ENCODE data around the gene CA12. TPM values are rescaled to one million over a fixed set of nuclear protein-coding genes. Genes with fewer than 3 reads are reported as not detected.
A peak's percentile ranks its signal among the peaks of the same experiment; 100 is the strongest.
"Not testable (repeated sequence)": the region's sequence is repeated elsewhere in the genome, so short reads cannot be mapped to it uniquely, and the experiment has no call there.

Gene CA12
- total RNA-seq, 1 experiment from 2014 or later, result 5.2 TPM

DNA sequence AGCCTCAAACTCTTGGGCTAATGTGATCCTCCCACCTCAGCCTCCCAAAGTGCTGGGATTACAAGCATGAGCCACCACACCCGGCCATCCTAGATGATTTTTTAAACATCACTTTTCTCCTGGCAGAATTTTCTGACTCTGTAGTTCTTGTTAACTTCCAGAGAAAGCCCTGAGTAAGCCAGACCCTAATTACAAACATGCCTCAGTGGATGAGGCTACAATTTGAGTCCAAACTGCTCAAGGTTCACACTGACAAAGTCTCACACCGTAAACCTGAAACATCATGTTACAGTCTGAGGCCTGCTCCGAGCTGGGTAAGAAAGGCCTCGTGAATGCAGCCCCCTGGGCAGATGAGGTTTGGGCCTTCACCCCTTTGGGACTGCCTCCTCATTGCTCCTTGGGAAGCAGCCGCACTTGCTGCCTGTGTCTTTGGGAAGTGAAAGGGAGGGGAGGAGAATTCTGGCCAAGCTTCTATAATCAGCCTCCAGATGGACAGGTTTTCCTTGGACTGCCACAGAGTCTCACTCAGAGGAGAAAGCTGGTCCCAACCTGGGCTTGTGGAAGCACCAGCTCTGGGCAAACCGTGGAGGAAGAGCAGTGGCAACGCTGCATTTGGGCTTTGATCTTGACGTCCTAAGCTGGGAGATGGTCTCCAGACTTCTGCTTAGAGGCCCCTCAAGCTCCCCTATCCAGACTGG, 46.0 kb downstream of the CA12 start:
- DNase-seq (ENCODE audit: low read depth), result no peak

DNA sequence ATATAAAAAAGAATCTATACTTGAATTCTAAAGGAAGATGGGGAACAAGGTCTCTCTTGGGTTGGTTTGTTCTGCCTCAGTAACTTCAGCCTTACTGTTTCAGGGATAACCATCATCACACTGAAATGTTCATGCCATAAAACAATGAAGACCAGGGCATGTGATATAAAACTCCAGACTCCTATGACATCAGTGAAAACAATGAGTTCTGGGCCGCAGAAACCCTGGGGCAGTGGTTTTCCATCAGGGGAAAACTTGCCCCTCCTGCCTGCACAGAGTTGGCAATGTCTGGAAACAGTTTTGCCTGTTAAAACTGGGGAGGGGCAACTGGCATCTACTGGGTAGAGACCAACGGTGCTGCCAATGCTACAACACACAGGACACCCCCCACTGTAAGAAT, 46.8 kb downstream of the CA12 start:
- no peak for DNase-seq (ENCODE audit: low read depth)

DNA sequence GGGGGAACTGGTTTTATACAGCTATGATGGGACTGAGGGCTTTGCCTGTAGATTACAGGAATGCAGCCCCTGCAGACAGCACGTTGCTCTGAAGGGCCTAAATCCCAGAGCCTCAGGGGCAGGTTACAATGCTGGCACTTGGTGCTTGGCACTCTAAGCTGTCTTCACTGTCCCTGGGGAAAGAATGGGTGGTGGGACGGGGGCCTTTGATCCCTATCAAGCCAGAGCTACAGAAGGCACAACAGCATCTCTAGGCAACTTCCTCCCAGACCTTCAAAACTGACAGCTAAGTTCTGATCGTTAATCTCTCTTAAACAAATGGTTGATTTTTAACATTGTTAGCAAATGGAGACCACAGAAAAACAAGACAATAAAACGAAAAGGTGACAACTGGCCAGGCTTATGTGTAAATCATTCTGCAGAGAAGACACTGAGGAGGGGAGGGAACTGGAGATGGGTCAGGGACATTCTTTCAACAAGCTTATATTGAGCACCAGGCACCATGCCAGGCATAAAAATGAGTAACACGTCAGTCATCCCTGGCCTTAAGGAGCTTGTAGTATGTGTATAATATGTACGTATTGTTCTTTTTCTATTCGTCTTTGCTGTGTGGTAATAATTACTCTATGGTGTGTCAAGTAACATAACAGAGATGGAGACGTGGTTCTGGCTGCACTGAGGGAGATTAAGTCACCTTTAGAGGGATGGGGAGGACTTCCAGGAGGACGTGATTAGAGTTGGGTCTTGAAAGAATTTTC, 49.1 kb downstream of the CA12 start:
- DNase-seq (ENCODE audit: low read depth), result peak; percentile 77

DNA sequence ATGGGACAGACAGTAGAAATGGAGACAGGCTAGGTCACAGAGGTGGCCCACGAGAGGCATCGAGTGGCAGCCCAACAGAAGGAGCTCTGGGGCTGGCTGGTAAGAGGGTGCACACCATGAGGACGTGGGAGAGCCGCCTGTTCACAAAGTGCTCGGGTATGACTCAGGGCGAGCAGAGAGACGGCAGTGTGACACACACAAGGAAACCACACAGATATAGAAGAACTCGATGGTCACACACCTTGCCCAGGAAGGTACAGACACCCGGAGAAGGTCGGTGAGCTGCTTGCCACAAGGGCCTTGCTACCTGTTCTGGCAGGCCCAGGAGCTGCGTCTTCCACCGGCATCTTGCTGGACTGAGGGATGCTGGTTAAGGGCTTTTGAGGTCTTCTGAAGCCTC, 50.2 kb downstream of the CA12 start:
- peak; percentile 63 for DNase-seq (ENCODE audit: low read depth)

DNA sequence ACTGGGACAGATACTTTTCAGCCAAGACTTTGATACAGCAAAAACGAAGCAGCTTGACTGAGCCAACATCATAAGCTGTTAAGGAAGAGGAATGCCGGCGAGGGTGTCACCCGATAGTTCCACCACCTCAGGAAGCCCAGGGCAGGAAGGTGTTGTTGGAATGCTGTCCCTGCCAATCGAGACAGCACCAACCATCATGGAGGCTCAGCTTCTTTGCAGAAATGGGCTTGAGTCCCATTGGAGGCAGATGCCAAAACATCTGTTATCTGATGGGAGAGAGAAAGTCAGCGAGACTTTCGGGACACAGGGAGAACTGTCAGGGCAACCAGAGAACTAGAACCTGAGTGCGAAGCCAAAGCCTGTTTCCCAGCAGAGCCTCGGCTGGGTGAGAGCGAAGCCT, 50.7 kb downstream of the CA12 start:
- DNase-seq (ENCODE audit: low read depth), result no peak

DNA sequence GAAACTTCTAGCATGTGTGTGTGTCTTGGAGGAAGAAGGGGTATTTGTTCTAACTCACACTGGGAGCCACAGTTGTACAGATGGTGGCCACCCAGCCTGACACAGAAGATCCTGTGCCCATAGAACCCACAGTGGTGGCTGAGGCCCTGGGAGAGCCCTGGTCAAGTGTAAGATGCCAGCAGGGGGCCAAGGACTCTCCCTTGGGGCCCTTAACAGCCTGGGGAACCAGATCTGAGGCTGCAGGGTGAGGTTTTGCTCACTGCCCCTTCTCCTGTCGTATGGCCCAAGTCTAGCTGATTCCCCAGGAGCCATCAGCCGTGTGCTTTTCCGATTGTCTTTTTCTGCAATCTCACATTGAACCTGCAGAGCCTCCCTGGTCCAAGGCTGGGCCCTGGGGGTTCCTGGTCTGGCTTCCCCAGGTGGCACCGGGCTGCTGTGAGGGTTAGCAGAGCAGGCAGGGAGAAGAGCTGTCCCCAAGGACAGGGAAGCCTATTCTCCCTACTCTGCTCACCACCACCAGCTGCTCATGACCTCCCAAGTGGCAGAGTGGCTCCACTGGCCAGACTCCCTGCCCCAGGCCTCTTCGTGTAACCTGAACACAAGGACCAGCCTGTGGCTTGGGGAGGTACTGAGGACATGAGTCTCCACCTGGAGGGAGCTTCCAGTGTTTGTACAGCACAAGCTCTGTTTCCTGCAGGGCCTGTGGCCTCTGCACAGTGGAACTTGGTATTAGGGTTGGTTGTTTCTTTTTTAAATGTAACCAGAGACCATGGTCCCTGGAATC, 51.9 kb downstream of the CA12 start:
- no peak for DNase-seq (ENCODE audit: low read depth)

DNA sequence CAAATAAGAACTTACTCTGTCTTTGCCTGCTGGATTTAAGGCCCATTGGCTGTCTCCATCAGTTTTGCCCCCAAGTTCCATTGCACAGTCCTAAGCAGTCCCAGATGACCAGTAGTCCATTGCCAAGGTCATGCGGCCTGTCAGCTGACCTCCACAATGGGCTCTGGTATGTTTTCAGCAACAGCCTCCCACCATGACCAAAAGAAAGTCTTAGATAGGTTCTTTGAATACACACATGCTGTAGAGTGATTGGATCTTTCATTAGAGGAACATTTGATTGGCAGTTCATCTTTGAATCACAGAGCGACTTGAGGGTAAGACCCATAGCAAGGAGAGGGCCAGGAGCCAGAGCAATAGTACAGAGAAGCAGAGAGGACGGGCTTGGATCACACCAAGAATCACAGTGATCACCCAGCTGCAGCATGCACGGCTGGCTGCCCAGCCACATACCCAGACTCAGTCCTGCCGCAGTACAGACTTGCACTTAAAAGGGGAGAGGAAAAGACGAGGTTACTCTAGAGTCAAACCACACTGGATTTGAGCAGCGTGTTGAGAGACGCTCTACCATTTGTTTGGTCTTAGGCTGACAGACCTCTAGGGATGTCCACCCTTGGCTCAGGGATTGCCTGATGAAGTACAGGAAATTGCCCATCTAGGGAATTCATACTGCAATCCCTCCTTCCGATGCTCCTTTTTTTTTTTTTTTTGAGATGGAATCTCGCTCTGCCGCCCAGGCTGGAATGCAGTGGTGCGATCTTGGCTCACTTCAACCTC, 53.8 kb downstream of the CA12 start:
- DNase-seq (ENCODE audit: low read depth), result no peak

DNA sequence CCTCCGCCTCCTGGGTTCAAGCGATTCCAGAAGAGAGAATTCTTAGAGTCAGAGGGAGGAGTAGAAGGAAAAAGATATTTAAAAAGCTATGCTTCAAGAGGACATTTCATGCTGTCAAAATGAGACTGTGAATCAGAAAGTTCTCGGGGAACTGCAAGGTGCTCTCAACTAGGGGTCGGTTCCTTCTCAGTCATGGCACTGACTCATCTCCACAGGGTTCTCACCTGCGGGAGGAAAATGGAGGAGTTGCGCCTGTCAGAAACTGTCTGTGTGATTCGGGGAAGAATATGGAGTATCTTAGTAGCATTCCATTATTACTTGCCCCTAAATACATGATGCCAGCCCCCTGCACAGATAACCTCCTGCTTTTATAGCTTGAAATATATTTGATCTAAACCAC, 56.9 kb downstream of the CA12 start:
- no peak for DNase-seq (ENCODE audit: low read depth)

DNA sequence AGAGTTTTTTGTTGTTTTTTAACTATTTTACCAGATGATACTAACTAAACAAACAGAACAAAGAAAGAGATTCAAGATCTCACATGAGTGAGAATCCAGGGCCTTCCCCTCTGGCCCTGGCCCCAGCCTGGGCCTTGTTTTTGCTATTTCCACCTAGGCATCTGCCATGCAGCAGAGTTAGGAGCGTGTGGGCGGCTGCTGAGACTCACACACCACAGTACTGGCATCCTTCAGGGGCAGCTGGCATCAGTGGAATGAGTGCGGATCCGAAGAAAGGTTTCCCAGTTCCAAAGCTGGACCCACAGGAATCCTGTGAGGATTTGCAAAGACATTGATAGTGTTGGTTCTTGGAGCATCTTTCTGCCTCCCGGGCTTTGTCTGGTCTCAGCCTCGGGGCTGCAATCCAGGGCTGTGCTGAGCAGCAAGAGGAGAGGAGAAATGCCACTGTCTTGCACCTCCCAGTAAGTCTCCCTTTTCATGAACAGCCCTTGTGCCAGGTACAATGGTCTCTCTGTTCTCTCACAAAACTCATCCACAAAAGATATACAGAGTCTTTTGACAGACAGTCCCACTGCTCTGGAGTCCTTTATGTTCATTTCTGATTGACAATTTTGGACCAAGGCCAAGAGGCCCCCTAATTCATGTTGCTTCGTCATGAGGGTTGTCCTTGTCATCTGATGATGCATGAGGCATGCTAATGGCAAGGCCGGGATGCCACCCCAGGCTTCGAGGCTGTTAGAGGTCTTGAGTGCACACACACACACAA, 57.7 kb downstream of the CA12 start:
- no peak for DNase-seq (ENCODE audit: low read depth)

DNA sequence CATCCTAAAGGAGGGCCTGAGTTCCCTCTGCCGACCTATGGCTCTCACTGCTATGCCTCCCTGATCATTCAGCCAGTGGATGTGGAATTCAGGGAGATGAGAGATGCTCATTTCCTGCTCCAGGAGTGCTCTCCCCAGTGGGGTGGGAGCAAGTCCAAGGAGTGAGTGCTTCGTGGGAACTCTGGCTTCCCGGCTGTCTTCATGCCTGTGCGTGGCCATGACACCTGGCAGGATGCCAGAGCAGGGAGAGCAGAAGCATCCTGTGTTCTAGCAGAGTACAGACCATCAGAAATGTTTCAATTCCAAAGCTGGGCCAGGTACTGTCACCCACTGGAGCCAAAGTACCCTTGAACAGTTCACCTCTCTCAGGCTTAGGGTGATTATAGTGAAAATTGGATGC, 59.1 kb downstream of the CA12 start:
- no peak for DNase-seq (ENCODE audit: low read depth)

DNA sequence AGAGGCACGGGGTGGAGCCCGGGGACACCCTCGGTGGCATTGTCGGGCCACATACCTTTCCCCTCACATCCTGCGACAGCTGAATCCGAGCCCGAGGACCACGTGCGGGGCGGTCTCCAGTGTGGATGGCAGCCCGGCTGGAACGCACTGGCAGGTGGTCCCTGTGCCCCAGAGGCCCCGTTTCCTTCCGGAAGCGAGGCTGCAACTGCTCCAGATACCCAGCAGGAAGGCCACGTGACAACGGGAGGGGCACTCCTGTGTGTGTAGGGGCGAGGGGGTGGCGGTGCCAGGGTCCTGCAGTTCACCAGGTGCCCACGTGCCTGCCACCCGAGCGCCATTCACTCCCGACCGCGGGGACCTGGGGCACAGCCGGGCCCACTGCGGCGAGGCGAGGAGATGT, 60.2 kb downstream of the CA12 start:
- no peak for DNase-seq (ENCODE audit: low read depth)

DNA sequence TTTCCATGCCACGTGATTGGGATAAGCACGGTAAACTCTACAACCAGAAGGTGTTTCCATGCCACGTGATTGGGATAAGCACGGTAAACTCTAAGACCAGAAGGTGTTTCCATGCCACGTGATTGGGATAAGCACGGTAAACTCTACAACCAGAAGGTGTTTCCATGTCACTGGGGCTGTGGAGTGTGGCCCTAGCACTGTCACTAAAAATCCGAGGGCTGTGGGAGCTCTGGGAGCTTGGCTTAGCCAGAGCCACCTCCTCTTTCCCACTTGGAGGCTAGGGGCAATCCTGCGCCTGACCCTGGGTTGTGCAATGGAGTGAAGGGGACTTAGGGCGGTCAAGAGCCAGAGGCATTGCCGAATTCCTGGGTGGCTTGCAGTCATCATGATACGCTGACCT, 60.7 kb downstream of the CA12 start:
- DNase-seq (ENCODE audit: low read depth), result not testable (repeated sequence)

DNA sequence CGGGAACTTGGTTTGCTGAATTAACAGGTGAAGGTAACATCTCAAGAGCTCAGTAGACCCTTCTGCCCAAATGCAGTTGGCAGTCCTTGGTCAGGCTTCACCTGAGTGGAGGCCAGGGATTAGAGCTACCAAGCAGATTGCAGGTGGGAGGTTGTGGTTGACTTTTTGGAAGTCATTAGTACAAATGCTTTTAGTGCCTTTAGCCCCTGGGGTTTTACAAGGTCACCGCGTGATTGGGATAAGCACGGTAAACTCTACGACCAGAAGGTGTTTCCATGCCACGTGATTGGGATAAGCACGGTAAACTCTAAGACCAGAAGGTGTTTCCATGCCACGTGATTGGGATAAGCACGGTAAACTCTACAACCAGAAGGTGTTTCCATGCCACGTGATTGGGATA, 61.2 kb downstream of the CA12 start:
- not testable (repeated sequence) for DNase-seq (ENCODE audit: low read depth)

DNA sequence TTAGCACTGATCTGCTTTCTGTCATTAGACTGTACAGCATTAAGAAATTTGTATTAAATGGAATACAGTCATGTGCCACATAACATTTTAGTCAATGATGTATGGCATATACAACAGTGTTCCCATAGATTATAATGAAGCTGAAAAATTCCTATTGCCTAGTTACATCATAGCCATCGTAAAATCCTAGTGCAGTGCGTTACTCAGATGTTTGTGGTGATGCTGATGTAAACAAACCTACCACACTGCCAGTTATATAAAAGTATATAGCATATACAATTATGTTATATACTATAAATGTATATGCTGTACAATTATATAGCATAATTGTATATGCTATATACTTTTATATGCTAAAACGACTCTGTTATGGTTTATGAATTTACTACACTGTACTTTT, 62.6 kb downstream of the CA12 start:
- no peak for DNase-seq (ENCODE audit: low read depth)

DNA sequence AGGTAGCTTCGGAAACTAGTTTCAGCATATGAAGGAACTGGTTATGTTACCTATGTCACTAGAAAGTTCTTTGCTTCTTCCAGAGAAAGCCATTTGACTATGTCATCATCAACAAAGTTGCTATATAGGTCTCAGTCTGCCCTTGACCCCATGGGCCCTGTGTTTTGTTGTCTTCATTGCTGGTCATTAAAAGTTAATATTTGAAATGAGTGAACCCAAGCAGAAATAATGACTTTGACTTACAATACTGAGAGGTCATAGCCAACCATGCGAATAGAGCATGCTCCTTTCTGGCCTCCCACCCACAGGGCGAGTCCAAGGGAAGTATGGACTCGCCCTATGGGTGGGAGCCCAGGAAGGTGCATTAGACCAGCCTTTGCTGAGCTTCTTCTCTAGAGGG, 63.3 kb downstream of the CA12 start:
- DNase-seq (ENCODE audit: low read depth), result no peak

DNA sequence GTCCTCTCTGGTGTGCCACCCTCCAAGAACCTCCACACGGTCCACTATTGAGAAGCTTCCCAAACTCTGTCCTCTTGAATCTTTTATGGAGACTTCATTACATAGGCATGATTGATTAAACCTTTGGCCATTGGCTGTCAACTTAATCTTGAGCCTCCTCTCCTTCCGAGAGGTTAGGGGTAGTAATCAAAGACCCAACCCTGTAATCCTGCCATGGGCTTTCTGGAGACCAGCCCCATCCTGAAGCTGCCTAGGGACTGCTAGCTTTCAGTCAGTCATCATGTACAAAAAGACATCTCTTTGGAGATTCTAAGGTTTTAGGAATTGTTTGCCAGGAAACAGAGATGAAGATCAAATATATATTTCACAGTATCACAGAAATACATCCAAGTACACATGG, 67.2 kb downstream of the CA12 start:
- no peak for DNase-seq (ENCODE audit: low read depth)

DNA sequence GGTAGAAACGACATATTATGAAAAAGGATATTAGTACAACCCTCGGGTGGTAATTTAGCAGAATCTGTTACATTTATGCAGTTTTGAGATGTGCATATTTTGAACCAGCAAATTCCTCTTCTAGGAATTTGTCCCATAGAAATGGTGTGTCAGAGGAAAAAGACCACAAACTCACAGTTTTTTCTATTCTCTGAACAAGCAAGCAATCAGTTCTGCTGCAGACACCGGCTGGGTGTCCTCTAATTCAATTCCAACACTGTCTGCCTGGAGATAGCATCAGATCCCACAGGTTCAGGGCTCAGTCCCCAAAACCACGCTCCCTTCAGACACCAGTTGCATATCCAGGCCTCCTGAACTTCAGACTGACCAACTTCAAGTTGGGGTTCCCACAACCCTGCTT, 67.8 kb downstream of the CA12 start:
- DNase-seq (ENCODE audit: low read depth), result no peak

DNA sequence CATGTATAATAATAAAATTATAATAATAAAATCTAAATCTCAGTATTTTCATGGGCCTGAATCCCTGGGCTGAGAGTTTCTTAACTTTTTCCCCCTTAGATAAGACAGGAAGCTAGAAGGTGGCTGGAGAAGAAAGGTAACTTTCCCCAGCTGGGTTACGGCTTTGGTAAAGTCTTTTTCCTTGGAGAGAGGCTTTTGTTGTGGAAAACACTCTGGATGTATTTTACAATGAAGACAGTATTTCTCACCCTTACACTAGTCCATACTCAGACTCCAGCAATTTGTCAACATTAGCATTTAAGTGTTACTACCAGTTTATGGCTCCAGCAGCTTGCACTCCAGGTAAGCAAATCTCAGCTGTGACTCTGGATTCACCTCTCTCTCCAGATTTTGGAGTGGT, 69.4 kb downstream of the CA12 start:
- no peak for DNase-seq (ENCODE audit: low read depth)

DNA sequence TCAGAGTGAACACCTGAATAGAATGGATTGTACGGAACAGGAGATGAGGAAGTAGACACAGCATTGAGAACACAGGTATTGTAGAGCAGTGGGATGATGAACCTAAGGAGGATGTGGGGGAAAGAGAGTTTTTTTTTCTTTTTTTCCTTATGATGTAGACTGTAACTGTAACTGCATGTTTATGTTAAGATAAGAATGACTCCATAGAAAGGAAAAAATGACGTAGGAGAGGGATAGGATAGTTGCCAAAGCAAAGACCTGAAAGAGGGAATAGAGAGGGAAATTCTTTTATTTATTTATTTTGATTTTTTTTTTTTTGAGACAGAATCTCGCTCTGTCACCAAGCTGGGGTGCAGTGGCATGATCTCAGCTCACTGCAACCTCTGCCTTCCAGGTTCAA, 71.0 kb downstream of the CA12 start:
- DNase-seq (ENCODE audit: low read depth), result no peak

DNA sequence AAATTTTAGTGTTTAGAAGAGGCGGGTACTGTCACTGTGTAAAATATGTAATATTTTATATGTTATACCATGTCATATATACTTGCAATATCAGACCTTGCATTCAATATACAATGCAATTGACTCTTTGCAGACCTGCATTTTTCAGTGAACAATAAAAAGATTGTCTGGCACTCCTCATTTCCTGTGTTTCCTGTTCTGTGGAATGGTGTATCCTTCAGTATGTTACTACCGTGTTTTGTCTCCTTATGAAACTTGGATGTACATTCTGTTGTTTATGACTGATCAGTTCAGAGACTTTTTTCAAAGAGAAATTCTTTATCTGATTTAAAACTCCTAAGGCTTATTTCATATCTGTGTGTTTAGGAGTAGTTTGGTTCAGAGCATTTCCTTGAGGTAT, 72.7 kb downstream of the CA12 start:
- no peak for DNase-seq (ENCODE audit: low read depth)

DNA sequence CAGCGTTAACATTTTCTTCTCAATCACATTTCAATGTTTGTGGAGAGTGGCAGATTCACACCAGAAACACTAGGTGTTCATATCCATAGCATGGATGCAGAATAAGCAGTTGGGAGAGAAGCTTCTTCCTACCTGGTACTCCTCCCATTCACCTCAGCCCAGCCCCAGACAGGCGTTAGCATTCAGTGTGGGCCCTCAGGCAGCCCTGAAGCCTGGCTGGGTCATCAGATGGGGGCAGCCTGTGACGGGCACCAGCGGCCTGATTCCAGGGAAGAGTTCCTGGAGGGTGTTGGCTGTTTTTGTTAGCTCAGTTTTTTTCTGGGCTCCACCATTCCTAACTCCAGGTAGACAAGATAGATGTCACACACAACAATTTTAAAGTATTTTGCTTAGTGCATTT, 73.2 kb downstream of the CA12 start:
- DNase-seq (ENCODE audit: low read depth), result no peak
